ENCODE results near the gene PARS2. TPM values are rescaled to one million over a fixed set of nuclear protein-coding genes. Genes with fewer than 3 reads are reported as not detected.

The PARS2 gene
- total RNA-seq, 1 experiment from 2014 or later: 3.5 TPM

- H3K9ac ChIP-seq (ENCODE audit: low read length): no peak overlapping the region
- H3K36me3 ChIP-seq (ENCODE audit: low read depth, low read length): peaks cover 41% of the 10 kb centered on the region
- TF ChIP-seq CTCF (conservative IDR thresholded peaks at IDR 0.05; ENCODE audit: low read depth, low read length) (no peak), EZH2 (IDR thresholded peaks at IDR 0.05; ENCODE audit: low read length, unreplicated experiment) (no peak), EZH2phosphoT487 (IDR thresholded peaks at IDR 0.05; ENCODE audit: borderline replicate concordance, low read length) (no peak)
- no peaks in the 10 kb centered on the region for H3K27me3 ChIP-seq (ENCODE audit: low read length)
- H3K79me2 ChIP-seq (ENCODE audit: low read length): no peaks in the 10 kb centered on the region
- H3K9me2 ChIP-seq (replicated peaks; ENCODE audit: low read length): no peaks in the 10 kb centered on the region
- H3K9me3 ChIP-seq (ENCODE audit: low read length): no peaks in the 10 kb centered on the region
- intact Hi-C loops (cut with micrococcal nuclease): no loop called here
- H3K4me3 ChIP-seq (ENCODE audit: low read length): no peak overlapping the region
- no TSS peak for BruUV-seq (replicated peaks)
- ChIA-PET POLR2A (ENCODE audit: unreplicated experiment) (no interaction called here), CTCF (no interaction called here)
- H3F3A ChIP-seq (ENCODE audit: low read length, unreplicated experiment): no peaks in the 10 kb centered on the region
- no peak overlapping the region for H2AFZ ChIP-seq (ENCODE audit: low read length)
- no peak overlapping the region for H3K27ac ChIP-seq (ENCODE audit: low read length)
- no peak for DNase-seq
- no peak for ATAC-seq
- no peak overlapping the region for H3K4me2 ChIP-seq (ENCODE audit: low read length)
- no peaks in the 10 kb centered on the region for H4K20me1 ChIP-seq (ENCODE audit: low read length)
- H3K4me1 ChIP-seq (ENCODE audit: insufficient read depth, low read length): no peaks in the 10 kb centered on the region
These were observed 22.8 kb downstream of the PARS2 start for GRCh38 chr1:54741531-54741930.

GRCh38 chr1:54738244-54738643, 26.1 kb downstream of the PARS2 start:
- BruUV-seq (replicated peaks): no TSS peak
- no peaks in the 10 kb centered on the region for H3F3A ChIP-seq (ENCODE audit: low read length, unreplicated experiment)
- H2AFZ ChIP-seq (ENCODE audit: low read length): no peak overlapping the region
- intact Hi-C loops (cut with micrococcal nuclease): no loop called here
- H3K36me3 ChIP-seq (ENCODE audit: low read depth, low read length): peaks cover 49% of the 10 kb centered on the region
- H4K20me1 ChIP-seq (ENCODE audit: low read length): no peaks in the 10 kb centered on the region
- H3K4me2 ChIP-seq (ENCODE audit: low read length): no peak overlapping the region
- DNase-seq (no peak), ATAC-seq (no peak)
- no peak overlapping the region for H3K27ac ChIP-seq (ENCODE audit: low read length)
- POLR2A ChIA-PET (ENCODE audit: unreplicated experiment): no interaction called here
- CTCF ChIA-PET: no interaction called here
- H3K9ac ChIP-seq (ENCODE audit: low read length): no peak overlapping the region
- no peaks in the 10 kb centered on the region for H3K4me1 ChIP-seq (ENCODE audit: insufficient read depth, low read length)
- H3K79me2 ChIP-seq (ENCODE audit: low read length): no peaks in the 10 kb centered on the region
- TF ChIP-seq CTCF (conservative IDR thresholded peaks at IDR 0.05; ENCODE audit: low read depth, low read length) (no peak), EZH2phosphoT487 (IDR thresholded peaks at IDR 0.05; ENCODE audit: borderline replicate concordance, low read length) (no peak), EZH2 (IDR thresholded peaks at IDR 0.05; ENCODE audit: low read length, unreplicated experiment) (no peak)
- H3K9me3 ChIP-seq (ENCODE audit: low read length): no peaks in the 10 kb centered on the region
- no peaks in the 10 kb centered on the region for H3K27me3 ChIP-seq (ENCODE audit: low read length)
- H3K9me2 ChIP-seq (replicated peaks; ENCODE audit: low read length): no peaks in the 10 kb centered on the region
- no peak overlapping the region for H3K4me3 ChIP-seq (ENCODE audit: low read length)

- ATAC-seq (no peak), DNase-seq (no peak)
- no peaks in the 10 kb centered on the region for H3K79me2 ChIP-seq (ENCODE audit: low read length)
- intact Hi-C loops (cut with micrococcal nuclease): no loop called here
- H2AFZ ChIP-seq (ENCODE audit: low read length): no peak overlapping the region
- no TSS peak for BruUV-seq (replicated peaks)
- TF ChIP-seq CTCF (conservative IDR thresholded peaks at IDR 0.05; ENCODE audit: low read depth, low read length) (no peak), EZH2phosphoT487 (IDR thresholded peaks at IDR 0.05; ENCODE audit: borderline replicate concordance, low read length) (no peak), EZH2 (IDR thresholded peaks at IDR 0.05; ENCODE audit: low read length, unreplicated experiment) (no peak)
- POLR2A ChIA-PET (ENCODE audit: unreplicated experiment): interaction anchor here (0.7 kb wide), 1 partner anchor 803 kb away, joined by 6 read pairs; no protein-coding TSS in a partner anchor
- H3K4me2 ChIP-seq (ENCODE audit: low read length): no peak overlapping the region
- H3K4me3 ChIP-seq (ENCODE audit: low read length): no peak overlapping the region
- CTCF ChIA-PET: no interaction called here
- no peaks in the 10 kb centered on the region for H3K4me1 ChIP-seq (ENCODE audit: insufficient read depth, low read length)
- H3K9ac ChIP-seq (ENCODE audit: low read length): no peak overlapping the region
- H3K36me3 ChIP-seq (ENCODE audit: low read depth, low read length): peaks cover 42% of the 10 kb centered on the region
- H3K27me3 ChIP-seq (ENCODE audit: low read length): no peaks in the 10 kb centered on the region
- no peak overlapping the region for H3K27ac ChIP-seq (ENCODE audit: low read length)
- H3K9me2 ChIP-seq (replicated peaks; ENCODE audit: low read length): no peaks in the 10 kb centered on the region
- no peaks in the 10 kb centered on the region for H4K20me1 ChIP-seq (ENCODE audit: low read length)
- H3K9me3 ChIP-seq (ENCODE audit: low read length): no peaks in the 10 kb centered on the region
- H3F3A ChIP-seq (ENCODE audit: low read length, unreplicated experiment): no peaks in the 10 kb centered on the region
These were observed 27.6 kb downstream of the PARS2 start for GRCh38 chr1:54736685-54737084.

Measured in PC-3 (cell line).